ENCODE data around the gene DBNL. TPM values are rescaled to one million over a fixed set of nuclear protein-coding genes. Genes with fewer than 3 reads are reported as not detected.
A peak's percentile ranks its signal among the peaks of the same experiment; 100 is the strongest.

Gene DBNL
- total RNA-seq (2016; rRNA removed; fragmentation: Illumina TruSeq; extraction: Trizol) (35.1 and 35.4 TPM in 2 replicates), polyA plus RNA-seq (2011; rRNA removed) (20.8 and 29.0 TPM in 2 replicates), polyA minus RNA-seq (2011; rRNA and poly(A)+ RNA removed; ENCODE audit: low replicate concordance) (51.2 and 89.6 TPM in 2 replicates), Bru-seq, nascent RNA (percentile 72 among the genes with signal in this experiment), BruChase-seq, experiment 1, labeled RNA remaining after a 6-hour chase (percentile 51 among the genes with signal in this experiment), BruChase-seq, experiment 2, labeled RNA remaining after a 2-hour chase (percentile 61 among the genes with signal in this experiment)
- total RNA-seq (2016; cell fraction: cytosol; rRNA removed; fragmentation: Illumina TruSeq; extraction: Trizol; ENCODE audit: low read depth): 6.3 and 6.7 TPM in 2 replicates
- 30.6 and 36.6 TPM in 2 replicates for total RNA-seq (2016; cell fraction: insoluble cytoplasmic fraction; rRNA removed; fragmentation: Illumina TruSeq; extraction: Trizol)
- total RNA-seq (2016; cell fraction: membrane; rRNA removed; fragmentation: Illumina TruSeq; extraction: Trizol): 14.7 and 15.9 TPM in 2 replicates
- 17.2 and 21.8 TPM in 2 replicates for total RNA-seq (2016; cell fraction: nucleus; rRNA removed; fragmentation: Illumina TruSeq; extraction: Trizol)
- polyA plus RNA-seq (2011; cell fraction: cytosol; rRNA removed): 15.5 and 19.5 TPM in 2 replicates
- 72.9 and 82.9 TPM in 2 replicates for polyA plus RNA-seq (2011; cell fraction: nucleus; rRNA removed)
- 17.6 and 18.9 TPM in 2 replicates for polyA plus RNA-seq (2012)
- polyA plus RNA-seq (2016; cell fraction: cytosol; fragmentation: Illumina TruSeq; extraction: Trizol; ENCODE audit: low read depth): 5.0 and 5.7 TPM in 2 replicates
- polyA plus RNA-seq (2016; cell fraction: insoluble cytoplasmic fraction; fragmentation: Illumina TruSeq; extraction: Trizol; ENCODE audit: low read depth): 31.8 and 36.6 TPM in 2 replicates
- polyA plus RNA-seq (2016; cell fraction: membrane; fragmentation: Illumina TruSeq; extraction: Trizol; ENCODE audit: low read depth): 10.1 and 10.8 TPM in 2 replicates
- polyA plus RNA-seq (2016; cell fraction: nucleus; fragmentation: Illumina TruSeq; extraction: Trizol; ENCODE audit: insufficient read depth, low read depth): 26.3 and 34.3 TPM in 2 replicates
- 10.0 and 13.2 TPM in 2 replicates for polyA minus RNA-seq (2011; cell fraction: cytosol; rRNA and poly(A)+ RNA removed)
- 31.3 and 34.3 TPM in 2 replicates for polyA minus RNA-seq (2011; cell fraction: nucleus; rRNA and poly(A)+ RNA removed)
- long read RNA-seq, experiment 1, transcript DBNL-210 (13 exons, 1,808 nt): major isoform, 24 of 51 reads
- long read RNA-seq, experiment 1, transcript DBNL-220 (13 exons, 2,117 nt): minor isoform, 7 of 51 reads
- long read RNA-seq, experiment 1, partial matches to known transcripts: 6 of 51 reads
- long read RNA-seq, experiment 1, other reads (novel, unspliced or antisense): 12 of 51 reads
- long read RNA-seq, experiment 2, transcript DBNL-210 (13 exons, 1,808 nt): major isoform, 12 of 59 reads
- long read RNA-seq, experiment 2, transcript DBNL-220 (13 exons, 2,117 nt): minor isoform, 7 of 59 reads
- long read RNA-seq, experiment 2, partial matches to known transcripts: 20 of 59 reads
- long read RNA-seq, experiment 2, other reads (novel, unspliced or antisense): 20 of 59 reads

DNA sequence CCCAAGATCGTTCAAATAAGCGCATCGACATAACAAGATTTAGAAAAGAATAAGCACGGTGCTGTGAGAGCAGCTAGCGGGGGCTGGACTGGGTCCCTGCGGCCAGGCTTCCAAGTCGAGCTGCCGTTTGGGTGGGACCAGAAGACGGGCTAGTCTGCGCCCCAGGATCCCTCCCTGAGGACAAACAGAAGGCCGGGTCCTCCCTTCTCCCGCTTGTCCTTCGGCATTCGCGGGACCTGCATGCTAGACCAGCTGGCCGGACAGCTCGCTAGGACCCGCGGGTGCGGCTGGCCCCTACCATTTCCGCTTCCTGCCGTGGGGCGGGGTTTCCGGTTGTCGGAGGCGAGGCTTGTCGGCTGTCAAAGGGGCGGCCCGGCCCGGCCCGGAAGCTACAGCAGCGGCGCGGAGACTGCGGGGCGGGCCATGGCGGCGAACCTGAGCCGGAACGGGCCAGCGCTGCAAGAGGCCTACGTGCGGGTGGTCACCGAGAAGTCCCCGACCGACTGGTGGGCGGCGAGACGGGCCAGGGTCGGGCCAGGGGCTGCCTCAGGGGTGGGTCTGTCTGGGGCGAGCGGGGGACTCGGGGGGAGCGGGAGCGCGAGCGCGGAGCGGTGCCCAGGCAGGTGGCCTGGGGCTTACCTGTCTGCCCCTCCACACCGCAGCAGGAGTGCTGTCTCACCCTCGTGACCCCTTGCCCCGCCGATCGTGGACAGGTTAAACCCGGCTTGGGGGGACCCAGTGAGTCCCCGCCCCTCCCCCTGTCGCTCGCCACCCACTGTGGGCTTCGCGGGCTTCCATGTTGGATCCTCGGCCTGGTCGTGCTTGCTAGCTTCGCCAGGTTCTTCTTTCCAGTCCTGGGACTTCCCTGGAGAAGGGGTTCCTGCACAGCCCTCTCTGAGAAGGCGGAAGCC, at the start of gene DBNL:
Gene DBNL (plus strand): TSS at position 388 of the 911 bp plus-strand sequence. CDS start 36 bp downstream, at position 424.
- FAIRE-seq: no peak
- TF ChIP-seq ZIK1 (CRISPR knock-in tag; IDR thresholded peaks at IDR 0.05; ENCODE audit: borderline replicate concordance, low read depth) (0 out of 2 replicates have a peak, but pooled peaks have one; percentile 63), FOXC1 (CRISPR knock-in tag; IDR thresholded peaks at IDR 0.05; ENCODE audit: borderline replicate concordance) (peak; percentile 50; the same call in 1 of the 2 replicates), ZNF7 (CRISPR knock-in tag; IDR thresholded peaks at IDR 0.05) (no peak), KLF9 (CRISPR knock-in tag; IDR thresholded peaks at IDR 0.05; ENCODE audit: low read depth) (no peak), ZNF24 (IDR thresholded peaks at IDR 0.05) (no peak), HMGA1 (CRISPR knock-in tag; conservative IDR thresholded peaks at IDR 0.05) (no peak), MBD4 (IDR thresholded peaks at IDR 0.05; ENCODE audit: borderline replicate concordance, low read length) (no peak)
- TF ChIP-seq, protein P1, sequence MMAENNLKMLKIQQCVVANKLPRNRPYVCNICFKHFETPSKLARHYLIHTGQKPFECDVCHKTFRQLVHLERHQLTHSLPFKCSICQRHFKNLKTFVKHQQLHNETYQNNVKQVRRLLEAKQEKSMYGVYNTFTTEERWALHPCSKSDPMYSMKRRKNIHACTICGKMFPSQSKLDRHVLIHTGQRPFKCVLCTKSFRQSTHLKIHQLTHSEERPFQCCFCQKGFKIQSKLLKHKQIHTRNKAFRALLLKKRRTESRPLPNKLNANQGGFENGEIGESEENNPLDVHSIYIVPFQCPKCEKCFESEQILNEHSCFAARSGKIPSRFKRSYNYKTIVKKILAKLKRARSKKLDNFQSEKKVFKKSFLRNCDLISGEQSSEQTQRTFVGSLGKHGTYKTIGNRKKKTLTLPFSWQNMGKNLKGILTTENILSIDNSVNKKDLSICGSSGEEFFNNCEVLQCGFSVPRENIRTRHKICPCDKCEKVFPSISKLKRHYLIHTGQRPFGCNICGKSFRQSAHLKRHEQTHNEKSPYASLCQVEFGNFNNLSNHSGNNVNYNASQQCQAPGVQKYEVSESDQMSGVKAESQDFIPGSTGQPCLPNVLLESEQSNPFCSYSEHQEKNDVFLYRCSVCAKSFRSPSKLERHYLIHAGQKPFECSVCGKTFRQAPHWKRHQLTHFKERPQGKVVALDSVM (CRISPR knock-in tag; IDR thresholded peaks at IDR 0.05): 0 out of 2 replicates have a peak, but pooled peaks have one; percentile 15
- TF ChIP-seq, protein P2, sequence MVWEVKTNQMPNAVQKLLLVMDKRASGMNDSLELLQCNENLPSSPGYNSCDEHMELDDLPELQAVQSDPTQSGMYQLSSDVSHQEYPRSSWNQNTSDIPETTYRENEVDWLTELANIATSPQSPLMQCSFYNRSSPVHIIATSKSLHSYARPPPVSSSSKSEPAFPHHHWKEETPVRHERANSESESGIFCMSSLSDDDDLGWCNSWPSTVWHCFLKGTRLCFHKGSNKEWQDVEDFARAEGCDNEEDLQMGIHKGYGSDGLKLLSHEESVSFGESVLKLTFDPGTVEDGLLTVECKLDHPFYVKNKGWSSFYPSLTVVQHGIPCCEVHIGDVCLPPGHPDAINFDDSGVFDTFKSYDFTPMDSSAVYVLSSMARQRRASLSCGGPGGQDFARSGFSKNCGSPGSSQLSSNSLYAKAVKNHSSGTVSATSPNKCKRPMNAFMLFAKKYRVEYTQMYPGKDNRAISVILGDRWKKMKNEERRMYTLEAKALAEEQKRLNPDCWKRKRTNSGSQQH (CRISPR knock-in tag; IDR thresholded peaks at IDR 0.05; ENCODE audit: low read depth): peak; percentile 91
- TF ChIP-seq, protein P3, sequence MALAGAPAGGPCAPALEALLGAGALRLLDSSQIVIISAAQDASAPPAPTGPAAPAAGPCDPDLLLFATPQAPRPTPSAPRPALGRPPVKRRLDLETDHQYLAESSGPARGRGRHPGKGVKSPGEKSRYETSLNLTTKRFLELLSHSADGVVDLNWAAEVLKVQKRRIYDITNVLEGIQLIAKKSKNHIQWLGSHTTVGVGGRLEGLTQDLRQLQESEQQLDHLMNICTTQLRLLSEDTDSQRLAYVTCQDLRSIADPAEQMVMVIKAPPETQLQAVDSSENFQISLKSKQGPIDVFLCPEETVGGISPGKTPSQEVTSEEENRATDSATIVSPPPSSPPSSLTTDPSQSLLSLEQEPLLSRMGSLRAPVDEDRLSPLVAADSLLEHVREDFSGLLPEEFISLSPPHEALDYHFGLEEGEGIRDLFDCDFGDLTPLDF (CRISPR knock-in tag; IDR thresholded peaks at IDR 0.05): peak; percentile 63; the same call in 1 of the 2 replicates

More for the DNA sequence above, at the start of gene DBNL:
- no TSS peak for BruUV-seq (replicated peaks)
- intact Hi-C loops (cut with micrococcal nuclease; ENCODE audit: unreplicated experiment) (no loop called here), in situ Hi-C loops (cut with HindIII; ENCODE audit: extremely low pct_ligation_motif_present, low pct_unique_long_range_greater_than_20kb) (no loop called here)
- Histone ChIP-seq H3K27me3 (ENCODE audit: control insufficient read depth in 1 of 2, insufficient read depth in 2 of 2, low read length in 2 of 2) (no peaks in the 10 kb centered on the region; a peak in 1 of 5 replicates), H3K79me2 (ENCODE audit: insufficient read depth, low read length) (peaks cover 27% of the 10 kb centered on the region), H2AFZ (ENCODE audit: low read length) (peak within 1 kb of the TSS; percentile 71), H4K20me1 (ENCODE audit: insufficient read depth, low read length) (no peaks in the 10 kb centered on the region), H3K4me2 (ENCODE audit: low read depth, low read length) (peak within 1 kb of the TSS; percentile 92), H3K9ac (ENCODE audit: insufficient read depth, low read depth, low read length) (peak within 1 kb of the TSS; percentile 88), H3K4me1 (ENCODE audit: insufficient read depth, low read length) (peaks cover 45% of the 10 kb centered on the region), H3K4me3 (replicated peaks in 1 of 3; ENCODE audit: insufficient read depth in 1 of 3, low read depth in 2 of 3, low read length in 3 of 3) (peak within 1 kb of the TSS; percentile 85 to 96 (median 85)), H3K36me3 (replicated peaks in 1 of 2; ENCODE audit: control insufficient read depth in 1 of 2, insufficient read depth in 2 of 2, low read length in 2 of 2) (peaks cover 6 to 11% of the 10 kb centered on the region in 2 experiments; a peak in 3 of 5 replicates), H3K27ac (ENCODE audit: extremely low read length, insufficient read depth, low read length) (peak within 1 kb of the TSS; percentile 69), H3K9me3 (ENCODE audit: low read length) (no peaks in the 10 kb centered on the region)
- DNase-seq (ENCODE audit: low spot score) (peak; percentile 79), ATAC-seq (peak; percentile 97)
- POLR2A ChIA-PET: interaction anchor here (0.6 to 1.7 kb wide), 11 partner anchors 8 to 37 kb away, joined by 3 to 12 read pairs (median 3); partner anchors contain the start of gene PGAM2
- CTCF ChIA-PET (ENCODE audit: low intra/inter-chr PET ratio, low total read pairs): interaction anchor here (0.9 kb wide), 1 partner anchor 24 kb away, joined by 3 read pairs; no protein-coding TSS in a partner anchor
- 0% methylated on average over 16 of the region's 74 CpGs for WGBS (ENCODE audit: low lambda C conversion rate)
